Neural cell (in vitro differentiated cells): ENCODE results near the gene UNC5CL.

Experiments used
- CTCF ChIP-seq: fragments of 450-650 bp; IDR thresholded peaks from 2 replicates; pipeline ENCODE4 v1.5.1; 2014; ENCODE audit warnings: antibody characterized with exemption, mild to moderate bottlenecking, moderate library complexity; ENCODE audit not compliant: poor library complexity, severe bottlenecking
- EP300 ChIP-seq: fragments of 450-650 bp; conservative IDR thresholded peaks from 2 replicates; pipeline ENCODE4 v1.6.1; 2014; ENCODE audit warnings: antibody characterized with exemption, mild to moderate bottlenecking, moderate library complexity; ENCODE audit not compliant: poor library complexity, severe bottlenecking
- RAD21 ChIP-seq: fragments of 450-650 bp; conservative IDR thresholded peaks from 2 replicates; pipeline ENCODE4 v1.6.1; 2014; ENCODE audit warnings: antibody characterized with exemption, mild to moderate bottlenecking, moderate library complexity
- REST ChIP-seq: IDR thresholded peaks from 2 replicates; pipeline ENCODE4 v1.6.1; 2012; ENCODE audit warnings: borderline replicate concordance

GRCh38 chr6:41023114-41023513 is 15.9 kb downstream of the UNC5CL start:
- no peak for TF ChIP-seq CTCF
- TF ChIP-seq RAD21: no peak
- no peak for TF ChIP-seq EP300
- no peak for TF ChIP-seq REST
